ENCODE data around the gene PTPRE.

- TF ChIP-seq CTCF (conservative IDR thresholded peaks at IDR 0.05; ENCODE audit: low read length) (no peak), EZH2phosphoT487 (IDR thresholded peaks at IDR 0.05; ENCODE audit: borderline replicate concordance) (no peak)
Measured at GRCh38 chr10:127907411-127908105, 655 bp downstream of the PTPRE start.

All from Loucy (cell line).